GM18873 (cell line): ENCODE data around the gene MPG.
"Not testable (repeated sequence)": the region's sequence is repeated elsewhere in the genome, so short reads cannot be mapped to it uniquely, and the experiment has no call there.

Experiments used
- ATAC-seq: cut with Tn5 transposase; IDR thresholded peaks from one replicate; pipeline ENCODE4 v1.9.1; 2021; ENCODE audit warnings: mild to moderate bottlenecking, moderate library complexity, moderate number of reproducible peaks; ENCODE audit not compliant: unreplicated experiment, low FRiP score

Gene MPG, protein sequence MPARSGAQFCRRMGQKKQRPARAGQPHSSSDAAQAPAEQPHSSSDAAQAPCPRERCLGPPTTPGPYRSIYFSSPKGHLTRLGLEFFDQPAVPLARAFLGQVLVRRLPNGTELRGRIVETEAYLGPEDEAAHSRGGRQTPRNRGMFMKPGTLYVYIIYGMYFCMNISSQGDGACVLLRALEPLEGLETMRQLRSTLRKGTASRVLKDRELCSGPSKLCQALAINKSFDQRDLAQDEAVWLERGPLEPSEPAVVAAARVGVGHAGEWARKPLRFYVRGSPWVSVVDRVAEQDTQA

DNA sequence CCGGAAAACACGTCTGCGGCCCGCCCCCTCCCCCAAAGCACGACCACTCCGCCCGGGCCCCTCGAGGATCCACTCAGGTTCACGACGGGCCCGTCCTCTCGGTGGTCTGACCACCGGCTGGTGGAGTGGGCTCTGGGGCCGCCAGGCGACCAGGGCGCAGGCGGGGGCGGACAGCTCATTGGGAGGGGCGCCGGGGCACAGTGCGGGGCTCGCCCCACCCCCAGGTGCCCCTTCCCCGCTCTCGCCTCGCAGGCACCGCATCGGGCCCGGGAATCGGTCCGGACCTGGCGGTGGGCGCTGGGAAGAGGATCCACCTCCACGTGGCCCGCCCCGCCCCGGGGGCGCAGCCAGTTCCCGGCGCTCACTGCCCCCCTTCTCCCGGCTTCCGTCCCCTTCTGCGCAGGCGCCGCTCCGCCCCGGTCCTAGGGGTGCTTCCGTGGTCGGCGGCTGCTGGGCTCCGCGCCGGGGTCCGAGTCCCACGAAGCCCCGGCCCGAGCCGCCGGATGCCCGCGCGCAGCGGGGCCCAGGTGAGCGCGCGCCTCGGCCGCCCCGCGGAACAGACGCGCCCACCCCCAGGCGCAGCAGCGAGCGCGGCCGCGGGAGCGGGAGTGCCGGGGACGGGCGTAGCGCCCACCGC lies at the start of gene MPG:
TSS of gene MPG (plus strand) at position 419 of the 637 bp plus-strand sequence. CDS start at position 504, 85 bp downstream.
- no peak for ATAC-seq

DNA sequence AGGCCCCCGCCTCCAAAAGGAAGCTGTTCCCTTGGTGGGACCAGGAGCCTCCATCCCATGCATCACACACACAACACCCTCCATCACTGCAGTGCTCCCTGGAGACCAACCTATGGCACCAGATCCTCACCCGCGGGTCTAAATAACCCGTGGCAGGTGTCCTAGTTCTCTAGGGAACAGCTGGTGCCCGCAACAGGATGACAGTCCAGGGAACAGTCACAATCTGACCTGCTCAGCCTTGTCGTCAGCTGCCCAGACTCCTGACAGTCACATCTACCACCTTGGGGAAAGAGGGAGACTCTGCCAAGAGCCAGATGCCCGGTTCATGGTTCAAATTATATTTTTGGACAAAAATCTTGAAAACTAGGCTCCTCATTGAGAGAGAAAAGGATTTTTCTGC lies 47.4 kb upstream of the MPG start:
- ATAC-seq = not testable (repeated sequence)

DNA sequence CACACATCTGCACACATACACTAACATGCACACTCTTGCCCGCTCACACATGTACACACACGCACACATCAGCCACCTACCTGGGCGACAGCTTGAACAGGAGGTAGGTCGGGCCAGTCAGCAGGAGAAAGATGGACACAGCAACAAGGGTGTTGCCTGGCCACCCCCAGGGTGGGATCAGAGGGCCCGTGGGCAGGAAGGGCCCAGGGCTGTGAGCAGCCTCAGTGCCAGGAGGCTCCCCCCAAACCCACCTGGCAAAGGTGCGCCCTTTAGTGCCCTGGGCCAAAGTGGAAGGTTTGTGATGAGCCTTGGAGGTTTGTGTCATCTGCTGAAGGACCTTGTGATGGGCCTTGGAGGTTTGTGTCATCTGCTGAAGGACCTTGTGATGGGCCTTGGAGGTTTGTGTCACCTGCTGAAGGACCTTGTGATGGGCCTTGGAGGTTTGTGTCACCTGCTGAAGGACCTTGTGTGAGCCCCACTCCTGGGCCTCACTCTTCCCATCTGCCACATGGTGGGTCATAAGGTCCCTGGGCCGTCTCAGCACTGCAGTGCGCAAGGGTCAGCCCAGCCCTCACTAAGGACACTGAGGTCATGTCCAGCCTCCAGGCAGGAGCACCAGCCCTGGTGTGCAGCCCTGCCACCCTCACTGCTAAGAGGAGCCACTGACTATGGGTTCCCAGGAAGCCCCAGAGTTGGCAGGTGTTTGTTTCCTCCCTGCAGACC lies 44.7 kb upstream of the MPG start:
- ATAC-seq = not testable (repeated sequence)

DNA sequence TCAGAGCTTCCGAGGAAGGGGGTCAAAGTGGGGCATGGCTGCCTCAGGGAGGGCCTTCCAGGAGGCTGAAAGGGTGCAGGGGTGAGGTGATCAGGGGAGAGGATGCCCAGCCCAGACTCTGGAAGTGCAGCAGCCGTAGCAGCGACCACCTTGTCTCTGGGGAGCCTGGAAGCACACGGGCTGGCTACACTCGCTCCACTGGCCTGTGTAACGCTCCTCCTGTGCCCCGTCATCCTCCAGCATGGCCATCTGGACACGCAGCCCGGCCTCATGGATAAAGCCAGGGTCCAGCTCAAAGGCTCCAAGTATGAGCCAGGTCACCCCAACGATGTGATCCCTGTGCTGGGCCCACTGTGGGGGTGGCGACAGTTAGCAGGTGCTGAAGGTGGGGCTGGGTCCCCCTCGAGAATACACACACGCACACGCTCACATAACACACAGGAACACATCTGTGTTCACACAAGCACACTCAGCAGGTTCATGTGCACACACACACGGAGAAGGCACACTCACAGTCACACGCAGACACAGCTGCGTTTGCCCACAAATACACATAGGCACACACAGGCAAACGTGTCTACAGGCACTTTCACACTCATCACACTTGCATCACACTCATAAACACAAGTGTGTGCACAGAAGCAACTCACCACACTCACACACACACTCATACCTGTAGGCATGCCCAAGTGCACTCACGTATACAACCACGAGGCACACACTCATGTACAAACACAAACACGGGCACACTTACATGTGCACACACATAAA lies 44.0 kb upstream of the MPG start:
- ATAC-seq = no peak

DNA sequence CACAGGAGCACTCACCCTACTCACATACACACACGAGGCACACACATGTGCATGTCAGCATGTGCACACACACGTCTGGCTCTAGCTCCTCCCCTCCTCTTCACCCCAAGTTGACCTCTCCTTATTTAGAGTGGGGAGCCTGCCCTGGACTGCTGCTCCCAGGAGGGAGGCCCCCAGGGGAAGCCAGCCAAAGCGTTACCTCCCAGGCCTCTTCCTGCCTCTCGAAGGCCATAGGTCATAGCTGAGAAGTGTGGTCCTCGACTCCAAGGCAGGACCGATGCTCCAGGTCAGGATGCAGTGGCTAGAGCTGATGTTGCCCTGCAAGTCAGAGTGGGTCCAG lies 43.4 kb upstream of the MPG start:
- no peak for ATAC-seq

DNA sequence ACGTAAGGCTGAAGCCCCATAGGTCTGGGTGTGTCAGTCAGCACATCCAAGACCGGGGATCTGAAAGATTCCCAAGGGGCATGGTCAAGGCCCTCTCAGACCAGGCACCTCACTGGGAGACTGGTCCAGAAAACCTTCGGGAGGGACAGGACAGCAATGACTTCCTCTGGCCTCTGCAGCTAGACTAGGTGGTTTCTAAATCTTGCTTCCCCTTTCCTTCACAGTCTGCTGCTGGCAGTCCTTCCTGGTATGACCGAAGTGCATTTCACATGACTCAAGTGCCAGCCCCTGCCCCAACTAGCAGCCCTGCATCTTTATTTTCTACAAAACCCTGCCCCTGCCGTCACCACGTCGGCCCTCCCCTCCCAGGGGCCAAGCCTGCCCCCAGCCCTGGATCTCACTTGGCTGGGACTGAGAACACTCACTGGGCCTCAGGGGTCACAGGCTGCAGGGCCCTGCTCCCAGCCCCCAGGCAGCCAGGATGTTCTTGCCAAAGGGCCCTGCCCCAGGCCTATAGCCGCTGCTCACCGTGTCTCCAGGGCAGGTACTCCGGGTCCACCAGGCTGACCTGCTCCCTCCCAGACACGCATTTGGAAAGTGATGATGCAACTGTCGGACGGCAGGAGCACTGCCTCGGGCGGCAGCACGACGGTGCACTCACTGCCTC lies 42.9 kb upstream of the MPG start:
- ATAC-seq = no peak

DNA sequence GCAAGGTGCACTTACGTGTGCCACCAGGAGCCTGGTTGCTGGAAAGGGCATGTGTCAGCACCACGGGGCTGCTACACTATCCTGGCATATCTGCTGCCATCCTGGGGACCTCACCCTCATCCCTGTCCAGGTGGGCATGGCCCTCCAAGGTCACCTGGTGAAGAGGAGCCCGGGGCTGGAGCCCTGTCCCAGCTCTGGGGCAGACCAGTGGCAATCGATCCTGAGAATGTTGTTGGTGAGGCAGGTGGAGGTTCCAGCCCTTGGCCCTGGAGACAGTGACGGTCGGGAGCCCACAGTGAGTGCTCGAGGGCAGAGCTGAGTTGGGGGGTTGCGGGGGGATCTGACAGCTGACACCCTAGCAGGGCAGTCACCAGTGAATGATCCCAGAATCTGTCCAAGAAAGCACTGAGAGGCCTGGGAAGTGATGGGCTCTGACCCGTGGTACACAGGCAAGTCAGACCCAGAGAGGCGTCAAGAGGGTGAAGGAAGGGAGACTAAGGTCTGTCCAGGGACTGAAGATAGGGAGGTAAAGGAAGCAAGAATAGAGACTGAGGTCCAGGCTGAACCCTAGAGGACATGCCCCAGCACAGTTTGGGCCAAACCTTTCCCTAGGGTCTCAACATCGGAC lies 42.2 kb upstream of the MPG start:
- ATAC-seq = no peak

DNA sequence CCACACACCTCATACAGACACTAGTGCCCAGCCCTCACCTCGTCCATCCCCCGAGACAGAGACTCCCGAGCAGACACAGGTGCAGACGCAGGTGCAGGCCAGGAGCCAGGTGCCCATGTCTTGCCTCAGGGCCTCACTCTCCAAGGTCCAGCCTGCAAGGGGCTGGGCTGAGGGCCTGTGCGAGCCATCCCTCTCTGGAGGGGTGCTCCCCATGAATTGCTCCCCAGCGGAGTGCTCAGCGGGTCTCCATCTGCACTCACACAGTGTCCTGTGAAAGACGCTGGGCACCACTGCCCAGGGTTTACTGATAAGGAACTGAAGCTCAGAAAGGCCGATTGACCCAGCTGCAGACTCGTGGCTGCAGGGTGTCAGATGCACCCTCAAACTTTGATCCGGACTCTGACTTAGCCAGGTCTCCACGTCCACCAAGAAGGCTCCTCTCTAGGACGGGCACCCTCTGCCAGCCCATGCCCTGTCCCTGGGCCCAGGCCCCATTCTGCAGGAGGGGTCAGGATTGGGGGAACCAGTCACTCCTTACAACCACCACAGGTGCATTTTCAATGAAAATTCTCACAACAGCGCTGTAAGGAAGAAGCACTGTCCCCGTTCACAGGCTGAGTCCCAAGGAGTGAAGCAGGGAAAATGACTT lies 41.6 kb upstream of the MPG start:
- no peak for ATAC-seq

DNA sequence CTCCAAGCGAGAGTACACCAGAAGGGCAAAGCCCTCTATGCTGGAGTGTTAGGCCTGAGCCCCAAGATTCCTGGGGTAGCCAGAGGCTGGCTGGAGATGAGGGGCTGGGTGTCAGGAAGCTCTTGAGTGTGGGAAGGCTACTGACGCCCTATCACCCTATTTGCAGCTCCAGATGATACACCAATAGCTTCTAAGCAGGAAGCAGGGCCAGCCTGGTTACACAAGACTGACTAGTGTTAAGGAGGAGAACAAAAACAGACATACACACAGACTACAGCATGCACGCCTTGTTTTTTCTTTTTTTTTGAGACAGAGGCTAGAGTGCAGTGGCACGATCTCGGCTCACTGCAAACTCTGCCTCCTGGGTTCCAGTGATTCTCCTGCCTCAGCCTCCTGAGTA lies 40.5 kb upstream of the MPG start:
- ATAC-seq = no peak

DNA sequence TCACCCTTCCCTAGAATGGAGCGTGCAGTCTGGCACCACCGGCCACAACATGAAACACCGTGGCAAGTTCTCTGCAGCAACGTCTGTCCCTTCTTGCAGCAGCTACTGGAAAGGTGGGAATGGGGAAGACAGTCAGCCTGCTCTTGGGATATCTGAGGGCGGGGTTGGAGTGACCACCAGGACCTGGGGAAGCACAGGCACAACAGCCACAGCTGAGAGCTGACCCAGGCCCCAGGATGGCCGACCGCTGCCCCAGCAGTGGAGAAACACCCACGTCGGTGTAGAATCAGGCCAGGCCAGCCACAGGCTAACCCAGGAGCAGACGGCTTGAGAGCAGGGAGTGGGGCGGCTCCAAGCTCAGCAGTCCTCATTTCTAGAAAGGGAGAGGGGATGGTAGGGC lies 39.8 kb upstream of the MPG start:
- ATAC-seq = not testable (repeated sequence)

DNA sequence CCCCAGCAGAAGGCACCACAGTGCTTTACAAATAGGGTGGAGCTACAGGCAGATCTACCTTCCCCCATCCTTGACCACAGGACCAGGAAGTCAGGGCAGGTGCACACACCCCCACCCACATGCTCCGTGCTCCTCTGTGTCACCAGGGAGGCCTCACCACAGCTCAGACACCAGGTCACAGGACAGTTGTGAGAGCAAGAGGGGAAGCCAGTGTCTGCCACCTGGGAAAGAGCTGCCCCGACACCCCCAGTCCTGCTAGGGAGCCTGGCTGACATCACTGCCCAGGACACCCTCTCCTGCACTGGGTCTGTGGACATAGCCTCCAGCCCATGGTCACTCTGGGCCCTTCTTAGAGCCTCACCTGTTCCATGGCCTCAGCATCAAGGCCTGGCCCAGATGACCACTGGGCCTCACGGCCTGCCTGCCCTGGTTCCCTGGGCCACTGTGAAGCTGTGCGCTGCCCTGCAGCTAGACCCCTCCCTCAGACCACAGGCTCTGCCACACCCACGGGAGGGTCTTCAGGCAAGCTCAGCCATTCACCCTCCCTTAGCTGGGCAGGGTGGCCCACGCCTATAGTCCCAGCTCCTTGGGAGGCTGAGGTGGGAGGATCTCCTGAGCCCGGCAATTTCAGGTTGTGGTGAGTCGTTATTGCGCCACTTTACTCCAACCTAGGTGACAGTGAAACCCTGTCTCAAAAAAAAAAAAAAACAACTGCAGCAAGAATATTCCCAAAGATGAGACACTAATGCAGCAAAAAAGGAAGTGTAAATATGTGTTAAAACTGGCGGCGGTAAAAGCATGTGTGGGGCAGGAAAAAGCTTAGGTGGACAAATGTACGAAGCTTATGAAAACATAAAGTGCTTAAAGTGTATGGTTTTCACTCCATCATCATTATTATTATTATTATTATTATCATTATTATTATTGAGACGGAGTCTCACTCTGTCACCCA lies 38.8 kb upstream of the MPG start:
- no peak for ATAC-seq

DNA sequence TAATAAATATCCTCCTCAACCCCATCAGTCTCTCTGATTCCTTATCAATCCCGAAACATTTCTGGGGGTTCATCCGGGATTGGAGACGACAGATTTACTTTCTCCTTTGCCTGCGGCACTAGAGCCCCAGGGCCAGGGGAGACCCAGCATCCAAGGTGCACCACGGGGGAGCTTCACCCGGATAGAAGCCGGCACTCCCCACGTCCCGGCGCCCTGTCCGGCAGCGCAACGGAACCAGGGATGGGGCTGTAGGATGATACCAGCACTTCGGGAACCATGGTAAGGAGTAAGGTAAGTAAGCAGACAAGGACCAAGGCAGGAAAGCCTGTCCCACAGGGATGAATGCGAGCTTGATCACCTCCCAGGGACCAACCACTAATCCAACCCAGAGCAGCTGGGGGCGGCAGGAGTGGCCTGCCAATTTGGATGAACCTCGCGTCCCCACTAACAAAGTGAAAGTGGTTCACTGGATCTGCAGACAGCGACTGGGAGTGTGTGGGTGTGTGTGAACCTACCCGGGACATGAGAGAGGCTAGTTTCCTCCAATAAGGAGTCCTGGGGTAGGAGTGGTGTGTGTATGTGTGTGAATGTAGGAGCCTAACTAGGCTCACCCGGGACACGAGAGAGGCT lies 36.5 kb upstream of the MPG start:
- no peak for ATAC-seq

DNA sequence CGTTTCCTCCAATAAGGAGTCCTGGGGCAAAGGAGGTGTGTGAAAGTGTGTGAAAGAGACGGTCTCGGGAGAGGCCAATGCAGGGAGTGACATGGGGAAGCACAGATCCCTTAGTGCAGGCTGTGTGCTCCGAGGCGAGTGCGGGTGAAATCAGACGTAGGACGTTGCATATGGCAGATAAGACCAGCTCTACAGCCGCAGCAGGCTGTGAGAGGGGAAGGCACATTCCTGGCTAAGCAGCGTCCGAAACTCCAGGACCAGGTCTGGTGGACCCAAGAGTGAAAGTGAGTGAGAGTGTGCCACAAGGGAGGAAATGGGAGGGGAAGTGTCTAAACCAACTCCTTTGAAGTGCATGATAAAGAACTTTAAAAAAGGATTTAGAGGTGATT lies 36.0 kb upstream of the MPG start:
- ATAC-seq = no peak

DNA sequence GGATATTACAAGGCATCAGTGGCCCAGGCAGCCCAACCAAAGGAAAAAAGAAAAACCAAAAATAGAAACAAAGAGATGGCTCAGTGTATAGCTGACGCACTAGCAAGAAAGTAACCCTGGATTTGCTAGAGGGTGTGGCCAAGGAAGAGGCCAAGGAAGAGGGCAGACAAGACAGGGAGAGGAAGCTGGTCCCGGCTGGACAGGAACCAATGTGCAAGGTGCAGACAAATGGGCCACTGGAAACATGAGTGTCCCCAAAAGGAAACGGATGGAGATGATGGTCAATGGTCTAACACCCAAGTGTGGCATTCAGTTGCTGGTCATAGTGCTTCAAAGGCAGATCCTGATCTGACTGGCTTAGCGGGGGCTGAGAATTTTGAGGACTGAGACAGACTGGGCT lies 35.3 kb upstream of the MPG start:
- ATAC-seq = no peak

DNA sequence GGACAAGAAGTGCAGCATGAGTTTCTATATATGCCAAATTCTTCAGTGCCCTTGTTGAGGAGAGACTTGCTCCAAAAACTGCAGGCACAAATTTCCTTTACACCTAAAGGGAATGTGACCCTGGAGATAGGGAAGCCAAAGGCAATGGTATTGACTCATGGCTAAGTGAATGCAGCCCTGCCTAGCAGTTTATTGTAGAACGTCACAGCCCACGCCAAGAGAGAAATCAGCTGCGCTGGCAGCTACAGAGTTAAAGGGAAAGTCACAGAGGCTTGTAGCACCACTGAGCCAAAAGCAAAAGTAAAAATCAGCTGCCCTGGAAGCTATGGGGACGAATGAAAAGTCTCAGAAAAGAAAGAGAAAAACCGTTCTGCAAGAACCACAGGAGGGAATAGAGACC lies 34.7 kb upstream of the MPG start:
- no peak for ATAC-seq

DNA sequence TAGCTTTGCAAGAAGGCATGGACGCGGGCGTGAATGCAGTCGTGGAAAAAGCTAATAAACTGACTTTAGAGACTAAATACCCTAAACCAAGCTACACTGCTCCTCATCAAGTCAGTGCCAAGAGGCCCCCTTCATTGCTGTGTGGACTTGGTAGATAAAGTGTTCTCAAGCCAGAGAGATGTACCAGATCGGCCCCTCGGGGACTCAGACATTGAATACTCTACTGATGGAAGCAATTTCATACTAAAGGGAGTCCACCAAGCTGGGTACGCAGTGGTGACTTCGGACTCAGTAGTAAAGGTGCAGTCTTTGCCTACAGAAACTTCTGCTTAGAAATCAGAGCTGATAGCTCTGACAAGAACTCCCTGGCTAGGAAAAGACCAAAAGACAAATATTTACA lies 33.4 kb upstream of the MPG start:
- ATAC-seq = no peak

DNA sequence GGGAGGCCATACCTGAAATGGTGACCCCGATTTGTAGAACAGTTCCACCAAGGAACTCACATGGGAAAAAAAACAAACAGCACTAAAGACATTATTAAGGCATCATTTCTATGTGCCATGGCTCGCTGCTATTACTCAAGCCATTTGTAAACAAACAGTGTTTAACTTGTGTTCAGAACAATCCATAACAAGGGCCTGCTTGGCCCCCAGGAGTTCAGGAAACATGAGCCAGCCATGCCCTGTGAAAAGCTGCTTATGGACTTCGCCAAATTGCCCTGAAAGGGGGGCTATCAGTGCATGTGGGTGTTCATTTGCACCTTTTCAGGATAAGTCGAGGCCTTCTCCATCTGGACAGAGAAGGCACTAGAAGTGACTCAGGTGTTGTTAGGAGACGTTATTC lies 32.6 kb upstream of the MPG start:
- no peak for ATAC-seq

DNA sequence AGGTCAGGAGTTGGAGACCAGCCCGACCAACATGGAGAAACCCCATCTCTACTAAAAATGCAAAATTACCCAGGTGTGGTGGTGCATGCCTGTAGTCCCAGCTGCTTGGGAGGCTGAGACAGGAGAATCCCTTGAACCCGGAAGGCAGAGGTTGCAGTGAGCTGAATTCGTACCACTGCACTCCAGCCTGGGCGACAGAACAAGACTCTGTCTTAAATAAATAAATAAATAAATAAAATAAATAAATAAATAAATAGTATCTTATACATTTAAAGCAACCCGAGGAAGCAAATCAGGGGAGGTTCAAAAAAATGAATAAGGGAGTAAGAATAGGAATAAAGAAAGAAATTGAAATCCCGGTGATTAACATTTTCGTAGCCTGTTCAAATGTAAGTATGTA lies 31.5 kb upstream of the MPG start:
- ATAC-seq = not testable (repeated sequence)
